Measurements from ENCODE around the gene NUP153.

NUP153 gene

GRCh38 chr6:17687136-17687535 lies 19.6 kb downstream of the NUP153 start:
- TF ChIP-seq, protein P1, sequence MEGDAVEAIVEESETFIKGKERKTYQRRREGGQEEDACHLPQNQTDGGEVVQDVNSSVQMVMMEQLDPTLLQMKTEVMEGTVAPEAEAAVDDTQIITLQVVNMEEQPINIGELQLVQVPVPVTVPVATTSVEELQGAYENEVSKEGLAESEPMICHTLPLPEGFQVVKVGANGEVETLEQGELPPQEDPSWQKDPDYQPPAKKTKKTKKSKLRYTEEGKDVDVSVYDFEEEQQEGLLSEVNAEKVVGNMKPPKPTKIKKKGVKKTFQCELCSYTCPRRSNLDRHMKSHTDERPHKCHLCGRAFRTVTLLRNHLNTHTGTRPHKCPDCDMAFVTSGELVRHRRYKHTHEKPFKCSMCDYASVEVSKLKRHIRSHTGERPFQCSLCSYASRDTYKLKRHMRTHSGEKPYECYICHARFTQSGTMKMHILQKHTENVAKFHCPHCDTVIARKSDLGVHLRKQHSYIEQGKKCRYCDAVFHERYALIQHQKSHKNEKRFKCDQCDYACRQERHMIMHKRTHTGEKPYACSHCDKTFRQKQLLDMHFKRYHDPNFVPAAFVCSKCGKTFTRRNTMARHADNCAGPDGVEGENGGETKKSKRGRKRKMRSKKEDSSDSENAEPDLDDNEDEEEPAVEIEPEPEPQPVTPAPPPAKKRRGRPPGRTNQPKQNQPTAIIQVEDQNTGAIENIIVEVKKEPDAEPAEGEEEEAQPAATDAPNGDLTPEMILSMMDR (conservative IDR thresholded peaks at IDR 0.05; ENCODE audit: low read length) = no peak
- no peak for TF ChIP-seq EZH2phosphoT487 (IDR thresholded peaks at IDR 0.05; ENCODE audit: borderline replicate concordance)
- Histone ChIP-seq H3K4me3 (ENCODE audit: low read length, poor library complexity, severe bottlenecking) (no peak overlapping the region), H3K9me2 (replicated peaks; ENCODE audit: low read depth, low read length) (no peaks in the 10 kb centered on the region), H3K4me2 (ENCODE audit: low read depth, low read length, poor library complexity, severe bottlenecking) (no peak overlapping the region), H3K9ac (ENCODE audit: low read depth, low read length, poor library complexity, severe bottlenecking) (no peak overlapping the region), H3K27me3 (ENCODE audit: insufficient read depth, low read length, poor library complexity, severe bottlenecking) (no peaks in the 10 kb centered on the region), H3K9me3 (ENCODE audit: insufficient read depth, low read depth, low read length) (no peaks in the 10 kb centered on the region), H4K20me1 (ENCODE audit: insufficient read depth, low read length, poor library complexity, severe bottlenecking) (peaks cover 90% of the 10 kb centered on the region), H3K36me3 (ENCODE audit: insufficient read depth, low read length) (peaks cover 62% of the 10 kb centered on the region; the same call in 1 of the 2 replicates), H2AFZ (ENCODE audit: low read length) (no peak overlapping the region), H3K4me1 (ENCODE audit: insufficient read depth, low read length, poor library complexity, severe bottlenecking) (no peaks in the 10 kb centered on the region), H3F3A (ENCODE audit: low read depth) (peaks cover 10% of the 10 kb centered on the region; the same call in 1 of the 2 replicates), H3K79me2 (ENCODE audit: insufficient read depth, low read length) (peaks cover 93% of the 10 kb centered on the region)

GRCh38 chr6:17684134-17684533 lies 22.6 kb downstream of the NUP153 start:
- H3K79me2 ChIP-seq (ENCODE audit: insufficient read depth, low read length) = peaks cover 93% of the 10 kb centered on the region
- H3K9ac ChIP-seq (ENCODE audit: low read depth, low read length, poor library complexity, severe bottlenecking) = no peak overlapping the region
- peaks cover 81% of the 10 kb centered on the region; the same call in 1 of the 2 replicates for H3K36me3 ChIP-seq (ENCODE audit: insufficient read depth, low read length)
- H3F3A ChIP-seq (ENCODE audit: low read depth) = peaks cover 10% of the 10 kb centered on the region; the same call in 1 of the 2 replicates
- no peaks in the 10 kb centered on the region for H3K9me2 ChIP-seq (replicated peaks; ENCODE audit: low read depth, low read length)
- no peaks in the 10 kb centered on the region for H3K9me3 ChIP-seq (ENCODE audit: insufficient read depth, low read depth, low read length)
- no peaks in the 10 kb centered on the region for H3K27me3 ChIP-seq (ENCODE audit: insufficient read depth, low read length, poor library complexity, severe bottlenecking)
- H3K4me2 ChIP-seq (ENCODE audit: low read depth, low read length, poor library complexity, severe bottlenecking) = no peak overlapping the region
- TF ChIP-seq EZH2phosphoT487 (IDR thresholded peaks at IDR 0.05; ENCODE audit: borderline replicate concordance) = no peak
- TF ChIP-seq, protein P1 (conservative IDR thresholded peaks at IDR 0.05; ENCODE audit: low read length) = no peak
- H3K4me3 ChIP-seq (ENCODE audit: low read length, poor library complexity, severe bottlenecking) = no peak overlapping the region
- H3K4me1 ChIP-seq (ENCODE audit: insufficient read depth, low read length, poor library complexity, severe bottlenecking) = no peaks in the 10 kb centered on the region
- no peak overlapping the region for H2AFZ ChIP-seq (ENCODE audit: low read length)
- peaks cover 87% of the 10 kb centered on the region for H4K20me1 ChIP-seq (ENCODE audit: insufficient read depth, low read length, poor library complexity, severe bottlenecking)

- no peak for TF ChIP-seq EZH2phosphoT487 (IDR thresholded peaks at IDR 0.05; ENCODE audit: borderline replicate concordance)
- TF ChIP-seq, protein P1 (conservative IDR thresholded peaks at IDR 0.05; ENCODE audit: low read length) = no peak
These were observed 23.3 kb downstream of the NUP153 start for GRCh38 chr6:17683428-17683827.

More at GRCh38 chr6:17683428-17683827, 23.3 kb downstream of the NUP153 start:
- Histone ChIP-seq H3K9me2 (replicated peaks; ENCODE audit: low read depth, low read length) (no peaks in the 10 kb centered on the region), H3K36me3 (ENCODE audit: insufficient read depth, low read length) (peaks cover 77% of the 10 kb centered on the region; the same call in 1 of the 2 replicates), H4K20me1 (ENCODE audit: insufficient read depth, low read length, poor library complexity, severe bottlenecking) (peaks cover 87% of the 10 kb centered on the region), H3K4me3 (ENCODE audit: low read length, poor library complexity, severe bottlenecking) (no peak overlapping the region), H3K9me3 (ENCODE audit: insufficient read depth, low read depth, low read length) (no peaks in the 10 kb centered on the region), H3K79me2 (ENCODE audit: insufficient read depth, low read length) (peaks cover 93% of the 10 kb centered on the region), H3F3A (ENCODE audit: low read depth) (peaks cover 5% of the 10 kb centered on the region; the same call in 1 of the 2 replicates), H3K27me3 (ENCODE audit: insufficient read depth, low read length, poor library complexity, severe bottlenecking) (no peaks in the 10 kb centered on the region), H3K9ac (ENCODE audit: low read depth, low read length, poor library complexity, severe bottlenecking) (no peak overlapping the region), H2AFZ (ENCODE audit: low read length) (no peak overlapping the region), H3K4me2 (ENCODE audit: low read depth, low read length, poor library complexity, severe bottlenecking) (no peak overlapping the region), H3K4me1 (ENCODE audit: insufficient read depth, low read length, poor library complexity, severe bottlenecking) (no peaks in the 10 kb centered on the region)
